ENCODE data around the gene ROR1. TPM values are rescaled to one million over a fixed set of nuclear protein-coding genes. Genes with fewer than 3 reads are reported as not detected.

The ROR1 gene
- total RNA-seq, 1 experiment from 2014 or later: 2.7 TPM

DNA sequence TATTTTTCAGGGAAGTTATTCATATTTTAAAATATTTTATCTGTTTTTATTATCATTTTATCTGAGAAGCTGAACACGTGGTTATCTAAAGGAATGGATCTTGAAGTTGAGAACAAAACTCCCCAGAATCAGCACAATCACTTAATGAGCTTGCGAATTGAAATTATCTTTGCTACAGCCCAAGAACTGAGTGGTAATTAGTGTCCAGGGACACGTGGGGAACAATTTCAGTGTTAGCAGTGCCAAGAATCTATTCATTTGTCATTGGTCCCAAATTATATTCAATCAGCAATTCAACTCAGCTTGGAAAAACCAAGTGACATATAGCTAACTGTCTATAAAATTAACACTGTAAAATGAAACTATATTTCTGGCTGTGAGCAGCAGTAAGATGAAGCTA lies 232.0 kb downstream of the ROR1 start:
- POLR2A ChIA-PET: interaction anchor here (0.5 to 0.7 kb wide), 2 partner anchors 18 to 112 kb away, joined by 3 read pairs; no protein-coding TSS in a partner anchor
- intact Hi-C loops (cut with micrococcal nuclease): no loop called here
- H3K27ac ChIP-seq (ENCODE audit: low read depth, low read length): no peak overlapping the region
- H3K36me3 ChIP-seq (ENCODE audit: control insufficient read depth in 1 of 2, insufficient read depth in 2 of 2, low read length in 2 of 2): no peaks in the 10 kb centered on the region
- H3K27me3 ChIP-seq (ENCODE audit: insufficient read depth, low read length): no peaks in the 10 kb centered on the region
- peaks cover 0 to 16% of the 10 kb centered on the region in 2 experiments; a peak in 2 of 4 replicates for H3K4me1 ChIP-seq (ENCODE audit: control insufficient read depth in 1 of 2, insufficient read depth in 2 of 2, low read length in 2 of 2)
- CTCF ChIA-PET: no interaction called here
- DNase-seq (ENCODE audit: low read depth, low spot score): no peak
- no peaks in the 10 kb centered on the region for H3K9me2 ChIP-seq (ENCODE audit: insufficient read depth)
- H3K9me3 ChIP-seq (ENCODE audit: control insufficient read depth in 1 of 2, insufficient read depth in 1 of 2, low read depth in 1 of 2, low read length in 2 of 2): no peaks in the 10 kb centered on the region
- no peak overlapping the region for H3K9ac ChIP-seq (ENCODE audit: low read length)
- no peak overlapping the region for H3K4me2 ChIP-seq (ENCODE audit: low read length)
- no peak overlapping the region for H2AFZ ChIP-seq (ENCODE audit: low read depth, low read length, poor library complexity, severe bottlenecking)
- no peak overlapping the region for H3K4me3 ChIP-seq (replicated peaks in 1 of 2; ENCODE audit: low read depth in 1 of 2, low read length in 2 of 2)
- RAD21 ChIA-PET (ENCODE audit: low non-redundant PET in 1 of 2, low total read pairs in 2 of 2, uncharacterized antibody in 2 of 2, unreplicated experiment in 2 of 2): no interaction called here
- no peaks in the 10 kb centered on the region for H3K79me2 ChIP-seq (ENCODE audit: insufficient read depth, low read length)
- no peaks in the 10 kb centered on the region for H4K20me1 ChIP-seq (ENCODE audit: insufficient read depth)
- ATAC-seq: no peak
- no TSS peak for BruUV-seq (replicated peaks)
- TF ChIP-seq SRF (IDR thresholded peaks at IDR 0.05; ENCODE audit: low read depth) (no peak), EZH2phosphoT487 (IDR thresholded peaks at IDR 0.05; ENCODE audit: borderline replicate concordance) (no peak), FOSL1 (IDR thresholded peaks at IDR 0.05; ENCODE audit: low read depth) (no peak), CEBPB (IDR thresholded peaks at IDR 0.05; ENCODE audit: low read depth) (no peak), ELF1 (IDR thresholded peaks at IDR 0.05; ENCODE audit: borderline replicate concordance, low read depth) (no peak), EGR1 (IDR thresholded peaks at IDR 0.05; ENCODE audit: low read depth) (no peak), EZH2 (IDR thresholded peaks at IDR 0.05) (no peak), ZNF274 (IDR thresholded peaks at IDR 0.05; ENCODE audit: low read depth, low read length) (no peak), JUND (IDR thresholded peaks at IDR 0.05) (no peak), ZFX (IDR thresholded peaks at IDR 0.05) (no peak), POLR2A (IDR thresholded peaks at IDR 0.05; ENCODE audit: borderline replicate concordance, extremely low read depth, insufficient read depth, insufficient read length) (no peak), SIN3A (IDR thresholded peaks at IDR 0.05; ENCODE audit: low read depth) (no peak), YY1 (IDR thresholded peaks at IDR 0.05; ENCODE audit: extremely low read depth, insufficient replicate concordance, low read depth, low read length) (no peak), SP1 (IDR thresholded peaks at IDR 0.05; ENCODE audit: low read depth) (no peak), POLR2AphosphoS5 (IDR thresholded peaks at IDR 0.05; ENCODE audit: low read depth, low read length) (no peak)
- TF ChIP-seq, protein P1, sequence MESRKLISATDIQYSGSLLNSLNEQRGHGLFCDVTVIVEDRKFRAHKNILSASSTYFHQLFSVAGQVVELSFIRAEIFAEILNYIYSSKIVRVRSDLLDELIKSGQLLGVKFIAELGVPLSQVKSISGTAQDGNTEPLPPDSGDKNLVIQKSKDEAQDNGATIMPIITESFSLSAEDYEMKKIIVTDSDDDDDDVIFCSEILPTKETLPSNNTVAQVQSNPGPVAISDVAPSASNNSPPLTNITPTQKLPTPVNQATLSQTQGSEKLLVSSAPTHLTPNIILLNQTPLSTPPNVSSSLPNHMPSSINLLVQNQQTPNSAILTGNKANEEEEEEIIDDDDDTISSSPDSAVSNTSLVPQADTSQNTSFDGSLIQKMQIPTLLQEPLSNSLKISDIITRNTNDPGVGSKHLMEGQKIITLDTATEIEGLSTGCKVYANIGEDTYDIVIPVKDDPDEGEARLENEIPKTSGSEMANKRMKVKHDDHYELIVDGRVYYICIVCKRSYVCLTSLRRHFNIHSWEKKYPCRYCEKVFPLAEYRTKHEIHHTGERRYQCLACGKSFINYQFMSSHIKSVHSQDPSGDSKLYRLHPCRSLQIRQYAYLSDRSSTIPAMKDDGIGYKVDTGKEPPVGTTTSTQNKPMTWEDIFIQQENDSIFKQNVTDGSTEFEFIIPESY (IDR thresholded peaks at IDR 0.05; ENCODE audit: extremely low read depth, insufficient replicate concordance, low read length): no peak
- TF ChIP-seq, protein P2, sequence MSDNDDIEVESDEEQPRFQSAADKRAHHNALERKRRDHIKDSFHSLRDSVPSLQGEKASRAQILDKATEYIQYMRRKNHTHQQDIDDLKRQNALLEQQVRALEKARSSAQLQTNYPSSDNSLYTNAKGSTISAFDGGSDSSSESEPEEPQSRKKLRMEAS (IDR thresholded peaks at IDR 0.05): no peak
- TF ChIP-seq, protein P3, sequence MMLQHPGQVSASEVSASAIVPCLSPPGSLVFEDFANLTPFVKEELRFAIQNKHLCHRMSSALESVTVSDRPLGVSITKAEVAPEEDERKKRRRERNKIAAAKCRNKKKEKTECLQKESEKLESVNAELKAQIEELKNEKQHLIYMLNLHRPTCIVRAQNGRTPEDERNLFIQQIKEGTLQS (IDR thresholded peaks at IDR 0.05): no peak
- TF ChIP-seq, protein P4, sequence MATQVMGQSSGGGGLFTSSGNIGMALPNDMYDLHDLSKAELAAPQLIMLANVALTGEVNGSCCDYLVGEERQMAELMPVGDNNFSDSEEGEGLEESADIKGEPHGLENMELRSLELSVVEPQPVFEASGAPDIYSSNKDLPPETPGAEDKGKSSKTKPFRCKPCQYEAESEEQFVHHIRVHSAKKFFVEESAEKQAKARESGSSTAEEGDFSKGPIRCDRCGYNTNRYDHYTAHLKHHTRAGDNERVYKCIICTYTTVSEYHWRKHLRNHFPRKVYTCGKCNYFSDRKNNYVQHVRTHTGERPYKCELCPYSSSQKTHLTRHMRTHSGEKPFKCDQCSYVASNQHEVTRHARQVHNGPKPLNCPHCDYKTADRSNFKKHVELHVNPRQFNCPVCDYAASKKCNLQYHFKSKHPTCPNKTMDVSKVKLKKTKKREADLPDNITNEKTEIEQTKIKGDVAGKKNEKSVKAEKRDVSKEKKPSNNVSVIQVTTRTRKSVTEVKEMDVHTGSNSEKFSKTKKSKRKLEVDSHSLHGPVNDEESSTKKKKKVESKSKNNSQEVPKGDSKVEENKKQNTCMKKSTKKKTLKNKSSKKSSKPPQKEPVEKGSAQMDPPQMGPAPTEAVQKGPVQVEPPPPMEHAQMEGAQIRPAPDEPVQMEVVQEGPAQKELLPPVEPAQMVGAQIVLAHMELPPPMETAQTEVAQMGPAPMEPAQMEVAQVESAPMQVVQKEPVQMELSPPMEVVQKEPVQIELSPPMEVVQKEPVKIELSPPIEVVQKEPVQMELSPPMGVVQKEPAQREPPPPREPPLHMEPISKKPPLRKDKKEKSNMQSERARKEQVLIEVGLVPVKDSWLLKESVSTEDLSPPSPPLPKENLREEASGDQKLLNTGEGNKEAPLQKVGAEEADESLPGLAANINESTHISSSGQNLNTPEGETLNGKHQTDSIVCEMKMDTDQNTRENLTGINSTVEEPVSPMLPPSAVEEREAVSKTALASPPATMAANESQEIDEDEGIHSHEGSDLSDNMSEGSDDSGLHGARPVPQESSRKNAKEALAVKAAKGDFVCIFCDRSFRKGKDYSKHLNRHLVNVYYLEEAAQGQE (IDR thresholded peaks at IDR 0.05; ENCODE audit: low read depth): no peak

All from HCT116 (cell line).